Epidermal melanocyte (primary cell): ENCODE data around the gene SH3TC1.

Experiments used
- DNase-seq: peaks from one replicate; pipeline ENCODE4 v3.0.0; 2011; ENCODE audit warnings: low spot score; ENCODE audit not compliant: insufficient read length

SH3TC1 gene

DNA sequence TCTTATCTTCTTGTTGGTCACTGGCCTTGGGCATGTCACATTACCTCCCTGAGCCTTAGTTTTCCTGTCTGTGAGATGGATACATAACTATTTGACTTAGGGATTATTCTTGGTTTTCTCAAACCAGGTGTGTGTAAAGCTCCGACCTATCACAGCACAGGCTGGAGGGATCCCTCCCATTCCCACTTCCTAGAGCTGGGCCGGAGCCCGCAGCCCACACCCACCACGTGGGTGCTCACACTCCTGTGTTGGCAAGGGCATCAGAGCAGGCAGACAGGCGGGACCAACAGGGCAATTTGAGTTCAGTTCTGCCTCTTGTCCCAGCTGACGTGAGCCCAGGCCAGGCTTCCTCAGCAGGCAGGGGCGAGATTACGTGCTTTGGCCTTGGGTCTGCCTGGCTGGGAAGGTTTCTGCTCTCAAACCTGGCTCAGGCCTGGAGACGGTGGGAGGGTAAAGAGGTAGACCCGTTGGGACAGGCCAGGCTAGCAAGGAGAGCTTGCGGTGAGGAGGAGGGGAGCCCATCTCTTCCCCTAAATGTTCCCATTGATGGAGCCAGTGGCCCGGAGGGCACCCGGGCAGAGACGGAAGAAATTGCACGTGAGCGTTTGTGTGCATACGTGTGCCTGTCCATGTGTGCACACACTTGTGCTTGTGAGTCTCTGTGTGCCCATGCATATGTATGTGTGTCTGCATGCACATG, 734 bp upstream of the SH3TC1 start:
- peak; percentile 48 for DNase-seq

DNA sequence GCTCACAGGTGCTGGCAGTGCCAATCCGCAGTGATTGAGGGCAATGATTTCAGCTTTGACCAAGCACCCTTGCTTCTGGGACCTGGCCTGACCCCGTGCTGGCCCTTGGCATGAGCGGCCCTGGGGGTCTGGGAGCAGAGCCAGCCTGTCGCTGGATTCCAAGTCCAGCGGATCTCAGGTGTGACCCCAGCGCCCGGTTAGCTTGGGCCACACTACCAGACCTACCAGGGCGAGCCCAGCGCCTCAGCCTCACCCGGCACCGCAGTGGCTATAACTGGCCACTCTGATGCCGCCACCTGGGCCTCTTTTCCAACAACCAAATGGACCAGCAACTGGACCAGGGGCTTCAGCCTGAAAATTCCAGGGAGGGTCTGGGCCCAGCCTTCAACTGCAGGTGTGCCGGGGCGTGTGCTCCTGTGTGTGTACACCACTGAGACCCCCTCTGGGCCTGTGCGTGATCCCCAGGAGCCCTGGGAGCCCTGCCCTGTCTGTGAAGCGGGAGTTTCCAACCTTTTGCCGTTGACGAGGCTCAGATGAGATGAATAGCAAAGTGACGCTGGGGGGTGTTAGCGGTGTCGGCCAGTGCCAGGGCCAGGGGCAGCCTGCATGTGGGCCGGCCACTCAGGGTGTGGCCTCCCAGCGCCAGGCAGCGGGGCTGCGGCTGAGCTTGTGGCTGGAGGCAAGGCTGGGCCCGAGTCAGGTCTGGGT, 658 bp downstream of the SH3TC1 start:
- DNase-seq: no peak

DNA sequence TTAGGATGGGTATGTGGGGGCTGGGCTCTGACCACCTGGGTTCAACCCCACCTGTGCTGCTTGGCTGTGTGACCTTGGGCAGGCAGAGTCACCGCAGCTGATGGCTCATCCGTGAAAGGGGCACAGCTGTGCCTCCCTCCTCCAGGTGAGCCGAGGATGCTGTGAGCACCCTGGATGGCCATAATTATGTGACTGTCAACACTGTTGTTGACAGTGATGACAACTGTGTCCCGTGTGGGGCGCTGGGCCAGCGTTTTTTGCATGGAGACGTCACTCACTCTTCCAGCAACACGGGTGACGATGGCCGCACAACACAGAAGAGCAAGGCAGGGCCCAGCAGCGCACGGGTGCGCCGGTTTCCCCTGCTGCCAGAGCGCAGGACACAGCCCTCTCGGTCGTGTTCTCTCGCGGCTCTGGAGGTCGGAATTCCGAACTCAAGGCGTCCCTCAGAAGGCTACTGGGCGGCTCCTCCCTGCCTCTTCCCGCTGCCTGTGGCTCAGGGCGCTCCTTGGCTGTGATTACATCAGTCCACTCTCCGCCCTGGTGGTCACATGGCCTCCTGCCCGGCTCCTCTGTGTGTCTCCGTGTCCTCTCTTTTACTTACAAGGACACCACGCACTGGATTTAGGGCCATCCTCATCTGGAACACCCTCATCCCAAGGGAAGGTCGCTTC, 1.3 kb downstream of the SH3TC1 start:
- no peak for DNase-seq

DNA sequence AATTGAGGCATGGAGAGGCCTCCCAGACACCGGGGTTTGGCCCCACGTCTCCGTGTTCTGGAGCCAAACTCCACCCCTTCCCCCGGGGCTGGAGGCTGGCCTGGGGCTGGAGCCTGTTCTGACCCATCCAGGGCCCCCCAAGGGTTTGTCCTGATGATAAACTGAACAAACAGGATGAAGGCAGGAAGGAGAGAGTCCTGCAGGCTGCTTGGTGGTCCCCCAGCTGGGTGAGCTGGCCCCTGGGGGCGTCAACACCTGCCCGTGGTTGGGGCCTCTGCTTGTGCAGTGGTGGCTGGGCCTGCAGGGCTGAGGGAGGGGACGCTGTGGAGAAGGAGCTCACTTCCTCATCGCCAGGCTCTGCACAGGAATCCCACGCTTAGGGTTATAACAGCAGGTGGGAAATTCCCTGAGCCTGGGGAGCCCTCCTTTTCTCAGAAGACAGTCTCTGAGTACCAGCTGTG, 2.3 kb downstream of the SH3TC1 start:
- DNase-seq: no peak

DNA sequence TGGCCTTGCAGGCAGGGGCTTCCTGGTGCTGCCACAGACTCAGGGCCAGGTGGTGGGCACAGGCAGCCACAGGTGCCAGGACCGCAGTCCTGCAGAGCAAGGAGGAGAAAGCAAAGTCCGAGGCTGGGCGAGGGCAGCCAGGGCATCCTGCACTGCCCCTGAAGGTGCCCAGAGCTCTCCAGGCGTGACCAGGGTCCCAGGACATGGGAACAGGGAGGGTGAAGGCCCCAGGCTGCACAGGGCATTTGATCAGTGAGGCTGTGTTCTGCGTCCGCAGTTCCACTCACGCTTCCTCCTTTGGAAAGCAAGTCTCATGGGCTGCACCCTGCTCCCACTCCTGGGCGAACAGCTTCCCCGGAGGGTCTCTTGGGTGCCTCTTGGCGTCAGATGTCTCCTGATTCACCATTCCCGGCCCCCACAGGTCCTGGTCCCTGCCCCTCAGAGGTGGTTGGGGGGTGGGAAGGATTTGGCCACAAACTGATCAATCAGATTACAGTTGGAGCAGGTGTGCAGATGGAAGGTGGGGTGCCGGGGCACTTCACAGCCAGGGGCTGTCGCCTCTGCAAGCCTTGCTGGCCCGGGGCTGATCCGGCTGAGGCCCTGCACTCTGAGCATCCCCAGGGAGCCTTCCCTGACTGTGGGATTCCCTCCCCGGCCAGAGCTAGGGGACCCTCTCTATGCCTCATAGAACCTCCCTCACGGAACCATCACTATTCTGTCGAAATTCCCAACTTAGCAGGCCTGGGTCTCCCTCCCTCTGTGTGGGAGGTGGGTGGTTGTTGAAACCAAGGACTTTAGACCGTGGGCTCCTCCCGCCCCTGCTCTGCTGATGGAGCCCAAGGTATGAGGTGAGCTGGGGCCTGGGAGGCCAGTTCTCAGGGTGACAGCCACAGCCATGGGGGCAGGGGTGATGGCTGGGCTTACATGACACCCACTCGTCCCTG, 3.3 kb downstream of the SH3TC1 start:
- no peak for DNase-seq

DNA sequence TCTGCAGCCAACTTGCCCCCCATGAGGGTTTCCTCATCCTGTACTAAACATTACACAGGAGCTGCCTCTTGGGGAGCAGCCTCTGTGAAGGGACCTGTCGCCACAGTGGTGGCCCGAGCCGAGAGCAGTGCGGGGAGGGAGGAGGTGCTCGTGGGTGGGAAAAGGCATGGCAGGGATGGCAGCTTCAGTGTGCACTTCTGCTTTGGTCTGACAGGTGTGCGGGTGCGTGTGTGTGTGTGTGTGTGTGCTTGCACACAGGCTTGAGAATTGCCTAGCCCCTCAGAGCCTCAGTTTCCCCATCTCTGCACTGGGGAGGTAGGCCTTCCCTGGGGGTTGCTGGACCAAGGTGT, 3.9 kb downstream of the SH3TC1 start:
- no peak for DNase-seq

DNA sequence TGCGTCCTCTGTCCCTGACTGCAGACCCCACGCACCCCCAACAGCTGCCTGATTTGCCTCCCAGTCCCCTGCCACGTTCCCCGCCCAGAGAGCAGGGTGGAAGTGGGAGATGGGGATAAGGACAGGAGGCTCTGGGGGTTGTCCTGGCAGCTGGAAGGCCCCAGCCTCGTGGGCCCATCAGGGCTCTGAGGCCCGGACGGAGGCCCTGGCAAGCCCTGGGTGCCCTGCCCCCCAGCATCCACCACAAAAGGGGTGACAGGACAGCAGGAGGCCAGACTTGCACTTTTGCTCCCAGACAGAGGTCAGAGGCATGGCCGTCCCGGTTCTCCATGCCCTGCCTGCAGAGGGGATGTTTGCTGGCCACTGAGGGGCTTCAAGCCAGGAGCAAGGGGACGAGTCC, 4.7 kb downstream of the SH3TC1 start:
- DNase-seq: no peak

DNA sequence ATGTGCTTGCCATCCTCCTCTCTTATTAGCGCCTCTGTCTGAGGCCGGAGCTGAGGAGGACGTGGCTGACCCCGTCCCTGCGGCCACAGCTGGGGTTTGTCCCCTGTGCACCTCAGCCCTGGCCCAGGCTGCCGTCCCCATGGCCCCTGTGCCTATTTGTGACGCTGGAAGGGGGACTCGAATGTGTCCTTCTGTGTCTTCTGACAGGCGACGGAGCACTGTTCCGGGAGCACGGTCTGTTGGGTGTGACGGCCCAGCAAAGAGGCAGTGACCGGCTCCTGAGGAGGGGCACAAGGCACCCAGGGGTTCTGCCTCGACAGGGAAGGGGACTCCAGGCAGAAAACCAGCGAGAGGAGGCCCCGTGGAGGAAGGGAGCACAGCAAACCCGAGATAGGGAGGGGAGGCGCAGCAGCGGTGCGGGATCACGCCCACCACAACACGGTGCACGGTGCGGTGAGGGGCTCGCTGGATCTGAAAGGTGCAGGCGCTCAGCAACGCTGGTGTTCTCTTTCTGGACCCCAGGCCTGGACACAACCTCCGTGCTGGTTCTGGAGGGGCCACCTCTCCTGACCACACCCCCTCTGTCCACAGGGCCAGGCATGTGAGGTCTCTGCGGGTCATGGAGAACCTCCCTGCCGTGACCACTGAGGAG, 5.6 kb downstream of the SH3TC1 start:
- no peak for DNase-seq

DNA sequence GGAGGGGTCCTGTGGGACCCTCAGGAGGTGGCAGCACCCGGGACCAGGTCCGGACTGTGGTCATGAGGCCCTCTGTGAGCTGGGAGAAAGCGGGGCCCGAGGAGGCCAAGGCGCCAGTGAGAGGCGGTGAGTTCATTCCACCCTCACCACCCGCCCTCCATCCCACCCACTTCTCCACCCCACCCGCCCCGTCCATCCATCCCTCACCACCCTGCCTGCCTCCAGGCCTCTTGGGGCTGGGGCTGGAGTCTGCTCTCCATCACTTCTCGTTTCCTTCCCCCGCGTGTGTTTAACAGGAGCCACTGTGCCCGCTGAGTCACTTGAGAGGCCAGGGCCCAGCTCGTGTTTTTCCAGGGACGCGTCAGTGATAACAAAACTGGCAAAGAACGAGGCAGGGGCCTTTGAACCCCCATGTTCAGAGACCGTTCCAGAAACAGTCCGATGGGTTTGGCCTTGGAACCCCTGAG, 6.2 kb downstream of the SH3TC1 start:
- no peak for DNase-seq

DNA sequence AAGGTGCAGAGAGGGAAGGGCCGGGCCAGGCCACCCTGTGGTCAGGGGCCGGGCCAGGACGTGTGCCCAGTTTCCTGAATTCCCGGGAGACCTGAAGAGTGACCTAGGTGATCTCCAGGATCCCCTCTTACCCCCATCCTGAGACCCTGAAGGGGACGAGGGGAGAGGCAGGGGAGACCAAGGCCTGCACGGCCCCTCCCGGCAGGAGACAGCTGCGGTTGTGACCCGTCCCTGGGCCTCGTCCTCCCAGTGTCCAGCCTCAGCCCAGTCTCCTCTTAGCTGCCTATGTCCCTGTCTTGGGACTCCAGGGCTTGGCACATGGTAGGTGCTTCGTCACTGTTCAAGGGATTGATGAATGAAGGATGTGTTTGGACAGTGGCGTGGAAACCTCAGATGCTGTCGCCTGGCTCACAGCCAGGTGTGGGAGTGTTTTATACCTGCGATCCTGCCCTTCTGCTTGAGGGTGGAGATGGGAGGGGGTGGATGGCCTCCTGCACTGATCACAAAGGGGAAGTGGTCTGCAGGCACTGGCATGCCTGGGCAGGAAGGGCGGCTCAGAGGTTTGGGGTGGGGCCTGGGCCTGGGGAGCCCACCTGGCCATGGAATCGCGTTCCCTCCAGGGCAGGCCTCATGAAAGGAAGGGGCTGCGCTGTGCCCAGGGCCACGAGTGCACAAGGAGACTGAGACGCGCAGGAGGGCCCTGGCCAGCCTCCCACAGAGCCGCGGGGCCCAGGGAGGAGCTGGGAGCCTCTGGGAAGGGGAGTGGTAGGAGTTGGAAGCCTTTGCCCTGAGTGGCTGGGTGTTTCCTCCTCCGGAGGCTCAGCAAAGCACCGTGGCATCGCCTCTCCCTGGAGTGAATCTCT, 6.9 kb downstream of the SH3TC1 start:
- no peak for DNase-seq

DNA sequence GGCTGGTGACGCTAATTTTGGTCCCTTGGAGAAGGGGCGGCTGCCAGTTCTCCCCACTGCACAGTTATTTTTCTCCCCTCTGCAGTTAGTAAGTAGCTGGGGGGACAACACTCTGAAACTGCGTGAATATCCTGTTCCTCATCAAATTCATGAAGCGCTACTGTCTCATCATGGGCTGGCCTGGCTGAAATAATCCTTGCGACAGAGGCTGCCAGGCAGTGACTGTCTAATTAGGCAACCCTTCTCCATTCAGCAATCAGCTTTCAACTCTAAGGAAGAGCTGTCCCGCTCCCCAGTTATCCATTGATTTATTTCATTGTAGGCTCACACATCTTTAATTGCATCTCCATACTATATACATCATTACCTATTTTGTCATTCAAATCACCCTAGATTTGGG, 8.2 kb downstream of the SH3TC1 start:
- no peak for DNase-seq

DNA sequence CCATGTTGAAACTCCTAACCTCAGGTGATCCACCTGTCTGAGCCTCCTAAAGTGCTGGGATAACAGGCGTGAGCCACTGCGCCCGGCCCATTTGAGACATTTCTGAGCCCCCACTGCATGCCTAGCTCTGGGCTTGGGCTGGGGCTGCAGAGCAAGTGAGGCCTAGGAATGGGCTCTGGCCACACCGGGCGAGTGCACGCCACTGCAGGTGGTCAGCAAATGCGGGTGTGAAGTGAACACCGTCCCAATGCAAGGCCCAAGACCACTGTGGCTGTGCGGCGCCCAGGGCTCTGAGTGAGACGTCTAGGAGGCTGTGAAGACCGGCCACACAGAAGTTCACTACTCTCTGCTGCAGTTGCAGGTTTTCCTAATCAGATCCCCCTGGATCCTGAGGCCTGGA, 9.5 kb downstream of the SH3TC1 start:
- no peak for DNase-seq

DNA sequence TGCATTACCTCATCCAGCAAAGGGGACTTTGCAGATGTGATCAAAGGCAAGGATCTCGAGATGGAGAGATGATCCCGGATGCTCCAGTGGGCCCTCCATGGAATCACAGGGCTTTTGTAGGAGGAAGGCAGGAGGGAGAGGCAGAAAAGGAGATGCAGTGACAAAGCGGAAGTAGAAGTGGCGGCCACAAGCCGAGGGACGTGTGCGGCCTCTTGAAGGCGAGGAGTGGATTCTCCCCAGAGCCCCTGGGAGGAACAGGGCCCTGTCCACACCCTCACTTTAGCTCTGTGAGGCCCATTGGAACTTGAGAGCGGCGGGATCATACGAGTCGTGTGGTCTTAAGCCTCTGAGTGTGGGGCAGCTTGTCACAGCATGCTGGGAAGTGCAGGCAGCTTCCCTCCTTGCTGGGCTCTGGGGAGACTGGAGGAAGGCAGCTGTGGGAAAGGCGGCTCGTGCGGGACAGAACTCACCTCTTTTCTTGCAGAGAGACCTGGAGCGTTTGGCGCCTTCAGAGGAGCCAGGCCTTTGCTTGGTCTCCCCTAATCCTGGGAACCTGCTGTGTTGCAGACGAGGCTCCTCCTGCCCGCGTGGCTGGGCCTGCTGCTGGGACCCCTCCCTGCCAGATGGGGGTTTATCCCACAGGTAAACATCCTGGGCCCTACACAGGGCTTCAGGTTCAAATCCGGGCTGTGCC, 10.2 kb downstream of the SH3TC1 start:
- no peak for DNase-seq

DNA sequence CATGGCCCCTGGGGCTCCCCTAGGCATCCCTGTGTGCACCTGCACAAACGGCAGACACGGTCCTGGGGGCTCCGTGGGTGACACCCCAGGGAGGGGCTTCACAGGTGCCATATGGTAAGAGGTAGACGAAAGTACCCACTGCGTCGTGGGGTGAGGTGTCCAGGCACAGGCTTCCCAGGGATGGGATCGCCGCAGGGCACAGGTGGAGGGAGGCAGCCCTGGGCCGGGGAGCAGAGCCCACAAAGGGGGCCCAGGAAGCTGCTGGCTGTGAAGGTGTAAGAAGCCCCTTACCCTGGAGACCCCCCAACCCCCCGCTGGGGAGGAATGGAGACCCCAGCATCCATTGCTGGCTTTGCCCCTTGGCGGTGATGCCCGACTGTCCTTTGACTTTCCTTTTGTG, 10.9 kb downstream of the SH3TC1 start:
- no peak for DNase-seq

DNA sequence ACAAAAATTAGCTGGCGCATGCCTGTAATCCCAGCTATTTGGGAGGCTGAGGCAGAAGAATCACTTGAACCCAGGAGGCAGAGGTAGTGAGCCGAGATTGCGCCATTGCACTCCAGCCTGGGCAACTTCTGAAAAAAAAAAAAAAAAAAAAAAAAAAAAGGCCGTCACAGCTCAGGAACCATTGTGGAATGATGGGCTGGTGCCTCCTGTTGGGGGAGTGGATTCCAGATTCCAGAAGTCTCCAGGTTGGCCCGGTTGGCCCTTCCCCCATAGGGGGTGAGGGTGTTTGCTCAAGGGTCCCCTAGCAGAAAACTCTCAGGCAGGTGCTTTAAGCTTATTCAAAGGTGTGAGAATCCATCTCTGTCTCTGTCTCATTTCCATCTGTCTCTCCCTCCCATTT, 11.5 kb downstream of the SH3TC1 start:
- DNase-seq: no peak

DNA sequence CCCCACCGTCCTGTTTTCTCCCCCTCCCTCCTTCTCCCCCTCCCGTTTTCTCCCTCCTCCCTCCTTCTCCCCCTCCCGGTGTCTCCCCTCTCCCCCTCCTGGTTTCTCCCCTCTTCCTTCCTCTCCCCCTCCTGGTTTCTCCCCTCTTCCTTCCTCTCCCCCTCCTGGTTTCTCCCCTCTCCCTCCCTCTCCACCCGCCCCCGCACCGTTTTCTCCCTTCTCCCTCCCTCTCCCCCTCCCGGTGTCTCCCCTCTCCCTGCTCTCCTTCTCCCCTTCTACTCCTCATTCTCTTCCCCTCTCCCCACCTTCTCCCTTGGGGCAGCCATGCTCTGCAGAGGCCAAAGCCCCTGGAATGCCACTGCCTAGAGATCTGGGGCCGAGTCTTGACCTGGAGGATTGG, 12.2 kb downstream of the SH3TC1 start:
- no peak for DNase-seq

DNA sequence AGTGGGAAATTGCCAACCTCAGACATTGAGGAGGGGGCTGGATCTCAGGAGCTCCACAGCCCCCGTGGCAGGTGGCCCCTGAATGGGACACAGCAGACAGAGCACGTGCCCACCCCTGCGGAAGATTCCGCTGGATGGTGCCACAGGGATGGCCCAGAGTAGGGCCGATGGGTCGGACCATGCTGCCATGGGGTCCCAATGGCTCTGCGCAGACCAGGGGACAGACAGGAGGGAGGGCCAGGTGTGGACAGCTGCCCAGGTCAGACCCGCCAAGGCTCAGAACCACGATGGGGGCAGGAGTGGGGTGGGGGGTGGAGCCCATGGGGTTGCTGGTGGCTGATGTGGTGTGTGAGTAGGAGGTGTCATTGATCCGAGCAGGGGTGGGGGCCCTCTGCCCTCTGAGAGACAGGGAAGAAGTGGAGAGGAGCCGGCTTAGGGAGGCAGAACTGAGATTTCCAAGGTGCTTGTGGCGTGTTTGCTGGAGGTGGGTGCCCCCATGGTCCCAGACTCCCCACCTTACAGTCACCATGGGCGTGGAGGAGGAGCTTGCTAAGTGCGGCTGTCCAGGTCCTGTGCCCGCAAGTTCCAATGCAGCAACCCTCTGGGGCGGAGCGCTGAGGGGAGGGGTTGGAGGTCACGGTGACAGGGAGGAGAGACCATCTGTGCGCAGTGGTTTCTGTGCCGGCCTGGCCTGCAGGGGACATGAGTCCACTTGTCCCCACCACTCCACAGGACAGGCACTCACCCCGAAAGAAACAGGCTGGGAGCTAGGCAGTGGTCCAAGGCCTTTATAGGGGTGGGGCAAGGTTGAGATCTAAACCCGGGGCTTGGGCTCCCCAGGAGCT, 12.9 kb downstream of the SH3TC1 start:
- no peak for DNase-seq

DNA sequence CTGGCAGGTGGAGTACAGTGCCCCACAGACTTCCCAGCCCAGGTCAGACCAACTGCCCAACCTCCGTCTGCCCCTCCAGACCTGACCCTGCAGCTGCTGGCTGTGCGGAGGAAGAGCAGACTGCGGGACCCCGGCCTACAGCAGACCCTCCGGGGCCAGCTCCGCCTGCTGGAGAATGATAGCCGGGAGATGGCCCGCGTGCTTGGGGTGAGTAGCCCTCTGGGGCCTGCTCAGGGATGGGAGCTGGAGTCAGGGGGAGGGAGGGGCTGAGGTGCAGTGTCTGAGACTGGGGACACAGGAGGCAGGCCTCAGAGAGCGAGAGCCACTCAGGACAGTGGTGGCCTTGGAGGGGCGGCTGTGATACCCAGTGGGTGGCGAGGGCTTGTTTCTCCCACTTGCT, 13.5 kb downstream of the SH3TC1 start:
- DNase-seq: no peak
